ENCODE measurements around the gene CDH15. TPM values are rescaled to one million over a fixed set of nuclear protein-coding genes. Genes with fewer than 3 reads are reported as not detected.

CDH15 gene
- total RNA-seq, 1 donor from 2014 or later, result under 0.01 TPM

- no peak for FAIRE-seq
- DNase-seq (ENCODE audit: low read depth), result no peak
- H3K36me3 ChIP-seq (ENCODE audit: control insufficient read depth, insufficient read depth, low read length), result no peaks in the 10 kb centered on the region
- H3K4me3 ChIP-seq (ENCODE audit: low read depth, low read length), result no peak overlapping the region
- peaks cover 3% of the 10 kb centered on the region for H3K27me3 ChIP-seq (ENCODE audit: control insufficient read depth, insufficient read depth, low read length)
- no peak for TF ChIP-seq CTCF (IDR thresholded peaks at IDR 0.05; ENCODE audit: insufficient read depth, low read length, severe bottlenecking)
Measured at GRCh38 chr16:89152831-89153700, 18.5 kb upstream of the CDH15 start.

GRCh38 chr16:89153848-89154271 is 17.7 kb upstream of the CDH15 start:
- H3K36me3 ChIP-seq (ENCODE audit: control insufficient read depth, insufficient read depth, low read length), result no peaks in the 10 kb centered on the region
- DNase-seq (ENCODE audit: low read depth) (no peak), FAIRE-seq (no peak)
- peaks cover 3% of the 10 kb centered on the region for H3K27me3 ChIP-seq (ENCODE audit: control insufficient read depth, insufficient read depth, low read length)
- TF ChIP-seq CTCF (IDR thresholded peaks at IDR 0.05; ENCODE audit: insufficient read depth, low read length, severe bottlenecking), result no peak
- H3K4me3 ChIP-seq (ENCODE audit: low read depth, low read length), result no peak overlapping the region

- no peaks in the 10 kb centered on the region for H3K36me3 ChIP-seq (ENCODE audit: control insufficient read depth, insufficient read depth, low read length)
- no peak for TF ChIP-seq CTCF (IDR thresholded peaks at IDR 0.05; ENCODE audit: insufficient read depth, low read length, severe bottlenecking)
- DNase-seq (ENCODE audit: low read depth), result no peak
- FAIRE-seq, result no peak
- H3K4me3 ChIP-seq (ENCODE audit: low read depth, low read length), result no peak overlapping the region
- H3K27me3 ChIP-seq (ENCODE audit: control insufficient read depth, insufficient read depth, low read length), result peaks cover 3% of the 10 kb centered on the region
Measured at GRCh38 chr16:89154390-89155183, 17.0 kb upstream of the CDH15 start.

- no peak overlapping the region for H3K4me3 ChIP-seq (ENCODE audit: low read depth, low read length)
- TF ChIP-seq CTCF (IDR thresholded peaks at IDR 0.05; ENCODE audit: insufficient read depth, low read length, severe bottlenecking), result no peak
- no peak for DNase-seq (ENCODE audit: low read depth)
- FAIRE-seq, result no peak
- peaks cover 3% of the 10 kb centered on the region for H3K27me3 ChIP-seq (ENCODE audit: control insufficient read depth, insufficient read depth, low read length)
- H3K36me3 ChIP-seq (ENCODE audit: control insufficient read depth, insufficient read depth, low read length), result no peaks in the 10 kb centered on the region
Measured at GRCh38 chr16:89155184-89155679, 16.3 kb upstream of the CDH15 start.

GRCh38 chr16:89155851-89156739 is 15.5 kb upstream of the CDH15 start:
- no peak overlapping the region for H3K4me3 ChIP-seq (ENCODE audit: low read depth, low read length)

More at GRCh38 chr16:89155851-89156739, 15.5 kb upstream of the CDH15 start:
- Histone ChIP-seq H3K27me3 (ENCODE audit: control insufficient read depth, insufficient read depth, low read length) (peaks cover 3% of the 10 kb centered on the region), H3K36me3 (ENCODE audit: control insufficient read depth, insufficient read depth, low read length) (no peaks in the 10 kb centered on the region)
- DNase-seq (ENCODE audit: low read depth), result no peak
- no peak for FAIRE-seq
- no peak for TF ChIP-seq CTCF (IDR thresholded peaks at IDR 0.05; ENCODE audit: insufficient read depth, low read length, severe bottlenecking)

All from bronchial epithelial cell (primary cell).